HG03439 (cell line): ENCODE measurements around the gene CAMKMT.

Source experiments
- ATAC-seq: cut with Tn5 transposase; IDR thresholded peaks from one replicate; pipeline ENCODE4 v1.9.1; 2021; ENCODE audit warnings: mild to moderate bottlenecking, moderate library complexity; ENCODE audit not compliant: unreplicated experiment

The CAMKMT gene

DNA sequence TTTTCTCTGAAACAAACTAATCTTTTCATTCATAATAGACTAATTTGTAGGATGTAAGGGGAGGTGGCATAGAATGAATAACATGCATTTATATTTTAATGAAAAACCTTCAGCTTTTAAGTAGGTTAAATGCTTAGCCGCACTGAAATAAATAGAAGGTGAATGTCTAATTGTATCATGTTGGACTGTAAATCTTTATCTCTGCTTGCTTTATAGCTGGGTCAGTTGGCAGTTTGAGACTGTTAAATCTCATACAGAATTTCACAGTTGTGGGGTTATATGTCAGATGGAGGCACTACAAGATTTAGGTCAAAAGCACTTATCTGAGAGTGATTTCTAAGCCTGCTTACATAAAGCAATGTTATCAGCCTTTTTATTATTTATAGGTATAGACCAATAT is 405.0 kb downstream of the CAMKMT start:
- no peak for ATAC-seq

DNA sequence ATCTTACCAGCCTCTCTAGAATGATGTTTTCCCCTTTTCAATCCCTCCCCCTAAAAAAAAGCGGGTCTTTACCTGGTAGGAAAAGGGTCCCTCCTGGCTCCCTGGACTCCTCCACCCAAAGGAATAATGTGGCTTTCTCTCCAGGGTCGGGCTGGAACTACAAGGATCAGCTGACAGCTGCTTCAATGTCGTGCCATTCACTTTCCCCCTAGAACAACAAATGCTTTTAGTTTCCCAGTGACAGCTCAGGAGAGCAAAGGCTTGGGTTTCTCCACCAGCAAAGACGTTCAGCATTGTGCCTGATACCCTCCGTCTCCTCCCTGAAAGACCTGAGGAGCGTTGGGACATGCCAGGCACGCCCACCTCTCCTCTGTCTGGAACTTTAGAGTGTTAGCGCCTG is 405.9 kb downstream of the CAMKMT start:
- ATAC-seq = no peak

DNA sequence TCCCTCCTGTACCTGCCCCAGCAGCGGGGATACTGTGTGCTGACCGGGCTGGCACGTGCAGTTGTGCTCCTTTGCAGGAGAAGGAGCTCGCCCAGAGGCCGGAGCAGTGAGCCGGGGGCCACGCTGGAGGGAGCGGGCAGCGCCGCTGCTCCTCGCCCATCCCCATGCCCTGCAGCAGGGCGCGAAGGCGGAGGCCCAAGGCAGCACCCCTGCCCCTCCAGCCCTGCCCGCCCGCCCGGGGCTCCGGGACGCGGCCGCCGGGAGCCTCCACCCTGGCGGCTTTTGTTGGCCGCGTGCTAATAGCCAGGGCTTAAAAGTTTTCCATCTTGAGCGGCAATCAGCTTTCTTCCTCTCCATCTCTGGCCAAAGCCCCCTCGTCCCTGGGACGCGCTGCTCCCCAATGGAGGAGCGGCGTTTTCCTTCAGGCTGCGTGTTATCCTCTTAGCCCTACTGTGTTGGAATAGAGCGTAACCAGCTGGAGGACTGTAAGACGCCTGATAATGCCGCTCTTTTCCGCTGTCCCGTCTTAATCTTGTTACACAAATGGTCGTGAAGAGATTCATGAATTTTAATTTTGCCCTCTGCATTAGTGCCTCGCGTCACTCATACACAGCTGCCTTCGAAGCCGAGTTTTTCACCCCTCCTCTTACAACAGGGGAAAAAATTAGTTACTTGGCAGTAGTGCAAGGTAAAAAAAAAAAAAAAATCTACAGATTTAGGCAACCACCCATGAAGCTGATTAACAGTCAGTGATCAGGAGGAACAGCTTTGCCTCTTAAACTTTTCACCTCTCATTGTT is 406.9 kb downstream of the CAMKMT start:
- ATAC-seq = no peak

DNA sequence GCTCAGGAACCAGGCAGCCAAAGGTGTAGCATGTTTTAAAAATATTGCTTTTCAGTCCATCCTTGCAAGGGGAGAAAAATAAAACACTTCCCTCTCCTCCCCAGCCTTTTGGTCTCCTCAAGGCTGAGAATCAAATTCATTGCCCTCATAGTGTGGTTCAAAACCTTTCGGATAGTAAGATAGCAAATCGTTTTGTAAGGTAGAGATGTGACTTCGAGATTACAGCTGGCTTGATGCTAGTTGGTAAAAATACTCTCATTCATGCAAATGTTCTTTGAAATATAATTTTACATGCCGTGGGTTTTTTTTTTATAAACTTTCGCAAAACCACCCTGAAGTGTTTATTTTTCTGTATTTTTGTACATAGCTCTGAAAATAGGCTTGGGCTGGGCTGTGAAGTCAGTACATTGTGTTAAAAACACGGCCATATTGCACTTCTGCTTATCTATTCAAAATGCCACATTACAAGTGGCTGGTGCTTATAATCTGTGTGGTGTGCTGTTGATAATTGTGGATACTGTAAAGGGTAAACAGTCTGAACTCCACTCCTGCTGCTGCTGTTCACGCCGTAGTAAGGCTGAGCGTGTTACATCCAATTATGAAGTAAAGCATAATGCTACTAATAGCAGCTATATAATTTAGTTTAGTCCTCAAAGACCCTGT is 407.7 kb downstream of the CAMKMT start:
- ATAC-seq = no peak

DNA sequence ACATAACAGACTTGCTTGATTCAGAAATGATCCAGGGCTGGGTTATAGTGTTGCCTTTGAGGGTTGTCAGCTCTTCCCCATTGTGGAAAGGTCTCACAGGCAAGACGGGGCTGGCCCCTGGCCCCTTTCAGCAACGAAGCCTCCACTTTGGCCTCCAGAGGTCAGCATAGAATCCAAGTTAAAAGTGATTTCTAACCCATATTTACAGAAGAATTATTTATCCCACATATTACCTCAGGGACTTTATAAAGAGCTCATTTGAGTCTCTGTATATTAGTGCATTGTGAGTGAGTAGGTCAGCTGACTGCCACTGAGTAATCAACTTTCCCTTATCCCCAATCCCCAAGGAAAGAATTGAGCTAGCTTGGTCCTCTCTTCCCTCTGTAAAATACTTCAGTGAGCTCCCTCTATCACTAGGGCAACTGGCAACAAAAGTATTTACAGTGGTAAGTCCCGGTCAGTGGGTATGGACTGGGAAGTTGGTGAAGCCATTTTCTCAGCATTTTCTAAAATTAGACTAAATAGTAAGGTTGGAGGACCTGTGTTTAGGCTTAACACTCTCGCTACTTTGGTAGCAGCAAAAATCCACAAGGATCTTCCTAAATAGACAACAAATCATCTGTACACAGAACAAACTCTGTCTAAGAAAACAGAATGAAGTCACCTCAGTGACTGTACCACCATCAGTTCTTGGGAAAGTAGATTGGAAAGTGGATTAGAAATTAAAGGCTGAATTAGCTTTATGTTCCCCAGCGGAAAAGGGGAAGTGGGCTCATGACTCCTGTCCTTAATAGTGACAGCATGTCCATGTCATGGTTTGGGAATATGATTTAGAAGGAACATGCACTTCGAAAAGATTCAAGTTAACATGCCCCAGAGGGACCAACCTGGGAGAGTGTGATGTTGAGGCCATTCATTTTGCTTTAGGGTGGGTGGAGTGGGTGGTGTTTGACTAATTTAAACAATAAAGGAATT is 408.8 kb downstream of the CAMKMT start:
- no peak for ATAC-seq

DNA sequence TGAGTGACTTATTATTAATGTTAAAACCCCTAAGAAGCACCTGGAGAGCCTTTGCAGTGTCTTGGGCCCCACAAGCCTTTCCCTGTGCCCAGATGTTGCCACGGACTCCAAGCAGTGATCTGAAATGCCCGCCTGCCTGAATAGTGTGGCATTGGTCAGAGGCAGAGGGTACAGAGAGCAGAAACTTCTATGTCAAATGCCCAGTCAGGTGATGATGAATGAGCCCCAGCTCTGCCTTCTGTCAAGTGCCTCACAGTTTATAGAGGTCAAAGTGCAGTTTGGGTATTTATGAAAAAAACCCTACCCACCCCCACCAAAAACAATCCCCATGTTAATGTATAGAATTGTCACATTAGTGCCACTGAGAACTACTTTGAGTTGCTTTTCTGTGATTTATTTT is 409.8 kb downstream of the CAMKMT start:
- no peak for ATAC-seq

DNA sequence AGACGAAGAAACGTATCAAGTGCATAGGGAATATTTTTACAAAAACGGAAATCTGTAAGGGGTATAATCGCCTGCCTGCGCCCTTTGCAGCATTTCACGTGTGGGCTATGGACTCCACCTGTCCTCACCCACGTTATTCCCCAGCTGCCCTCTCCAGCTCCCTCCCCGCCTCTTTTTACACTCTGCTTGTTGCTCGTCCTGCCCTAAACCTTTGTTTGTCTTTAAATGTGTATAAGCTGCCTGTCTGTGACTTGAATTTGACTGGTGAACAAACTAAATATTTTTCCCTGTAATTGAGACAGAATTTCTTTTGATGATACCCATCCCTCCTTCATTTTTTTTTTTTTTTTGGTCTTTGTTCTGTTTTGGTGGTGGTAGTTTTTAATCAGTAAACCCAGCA is 410.4 kb downstream of the CAMKMT start:
- no peak for ATAC-seq

DNA sequence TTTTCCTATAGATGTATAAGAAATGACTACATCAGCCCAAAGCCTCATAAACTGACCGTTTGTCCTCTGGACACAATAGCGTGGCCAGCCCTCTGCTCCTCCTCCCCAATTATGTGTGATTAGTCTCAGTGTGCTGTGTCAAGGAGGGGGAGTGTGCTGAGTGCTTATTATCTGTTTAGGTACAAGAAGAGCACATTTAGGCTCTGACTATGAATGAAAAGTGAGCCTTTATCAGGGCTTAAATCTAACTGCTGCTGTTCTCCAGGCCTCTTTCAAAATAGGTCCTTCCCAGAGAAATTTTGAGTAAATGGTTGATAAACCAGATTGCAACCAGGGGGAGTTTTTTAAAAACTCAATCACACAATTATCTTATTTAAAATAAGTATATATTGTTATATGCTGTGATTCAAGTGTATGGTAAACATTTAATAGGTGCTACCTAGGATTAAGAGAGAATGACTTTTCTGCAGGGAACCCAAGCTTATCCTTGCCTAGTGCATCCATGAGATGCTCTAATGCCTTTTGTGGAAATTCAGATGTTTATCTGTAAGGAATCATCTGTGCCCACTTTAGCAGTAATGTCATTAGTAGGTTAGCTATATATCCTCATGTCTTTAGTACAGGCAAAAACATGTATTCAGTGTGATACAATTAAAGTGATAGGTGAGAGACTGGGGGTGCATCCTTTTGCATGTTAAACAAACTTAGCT is 411.1 kb downstream of the CAMKMT start:
- no peak for ATAC-seq

DNA sequence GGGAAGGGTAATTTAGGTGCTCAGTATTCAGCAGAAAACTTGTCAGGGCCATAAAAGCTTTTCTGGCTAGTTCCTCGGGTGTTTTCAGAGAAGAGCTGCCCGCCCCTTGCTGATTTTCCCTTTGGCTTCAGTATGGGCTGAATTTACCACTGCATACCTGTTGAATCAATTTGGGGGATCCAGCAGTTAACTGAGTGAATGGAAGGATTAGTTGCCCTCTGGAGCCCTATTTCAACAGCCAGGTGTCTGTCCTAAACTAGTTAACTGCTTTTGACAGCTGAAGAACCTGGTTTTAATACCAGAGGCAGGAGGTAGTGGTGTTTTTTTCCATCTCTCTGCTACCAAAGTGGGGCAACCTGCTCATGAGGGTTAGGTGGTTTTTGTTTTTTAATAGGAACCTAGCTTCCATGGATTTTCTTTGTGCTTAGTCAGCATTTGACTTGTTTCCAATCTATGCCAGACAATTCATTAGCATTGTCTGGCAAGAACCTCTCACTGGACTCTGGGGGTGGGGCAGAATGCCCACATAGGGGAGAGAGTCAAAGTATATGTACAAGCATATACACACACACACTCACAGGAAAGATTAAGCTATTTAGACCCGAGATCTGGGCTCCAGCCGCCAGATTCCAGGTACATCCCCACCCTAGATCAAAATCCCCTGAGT is 413.2 kb downstream of the CAMKMT start:
- ATAC-seq = no peak

DNA sequence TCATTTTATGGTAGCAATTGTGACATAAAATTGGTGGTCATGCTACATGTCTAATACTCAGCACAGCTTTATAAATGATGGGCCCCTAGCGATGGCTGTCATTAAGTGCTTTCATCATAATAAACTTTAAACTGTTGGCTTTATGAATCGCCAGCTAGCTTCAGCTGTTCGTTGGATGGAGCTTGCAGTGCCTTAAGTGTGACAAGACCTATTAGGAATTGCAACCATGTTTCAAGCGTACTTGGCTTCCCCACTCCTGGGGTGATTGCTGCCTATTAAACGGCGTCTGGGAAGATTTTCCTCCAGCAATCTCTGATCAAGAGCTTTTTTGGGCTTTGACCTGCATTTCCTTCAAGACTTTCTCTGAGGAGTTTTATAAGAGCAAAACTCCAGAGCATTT is 415.3 kb downstream of the CAMKMT start:
- no peak for ATAC-seq

DNA sequence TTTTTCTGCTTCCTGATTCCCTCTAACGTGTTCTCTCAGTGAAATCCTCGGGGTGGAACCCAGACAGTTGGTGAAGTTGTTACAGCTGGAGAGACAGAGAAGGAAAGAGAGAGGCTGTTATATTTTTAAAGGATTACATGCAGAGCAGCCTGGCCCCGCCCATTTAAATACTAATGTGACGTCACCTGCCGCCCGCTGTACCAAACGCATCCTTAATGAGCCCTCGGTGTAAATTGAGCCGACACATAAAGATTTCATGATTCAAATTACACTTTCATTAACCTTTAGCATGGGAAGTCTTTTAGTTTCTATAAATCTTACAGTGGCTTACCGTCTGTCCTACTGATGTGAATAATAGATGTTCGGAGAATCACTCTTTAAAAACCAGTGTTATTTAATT is 415.8 kb downstream of the CAMKMT start:
- no peak for ATAC-seq

DNA sequence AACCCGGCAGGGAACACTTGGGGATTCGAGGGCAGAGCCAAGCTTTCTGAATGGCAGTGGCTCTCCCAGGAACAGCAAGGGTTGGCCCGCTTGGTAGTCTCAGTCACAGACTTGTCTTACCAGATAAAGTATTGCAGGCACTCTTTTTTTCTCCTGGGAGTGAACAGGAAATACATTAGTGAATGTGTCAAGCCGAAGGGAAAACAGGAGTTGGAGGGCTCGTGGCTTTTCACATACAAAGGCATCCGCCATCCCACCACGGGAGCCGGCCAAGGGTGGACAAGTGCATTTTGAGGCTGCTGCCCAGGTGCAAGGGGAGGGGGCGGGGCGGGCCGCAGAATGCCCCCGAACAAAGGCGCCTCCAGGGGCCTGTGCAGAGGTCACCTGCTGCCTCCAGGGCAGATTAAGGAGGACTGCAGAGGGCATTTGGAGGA is 416.5 kb downstream of the CAMKMT start:
- ATAC-seq = peak; percentile 40

DNA sequence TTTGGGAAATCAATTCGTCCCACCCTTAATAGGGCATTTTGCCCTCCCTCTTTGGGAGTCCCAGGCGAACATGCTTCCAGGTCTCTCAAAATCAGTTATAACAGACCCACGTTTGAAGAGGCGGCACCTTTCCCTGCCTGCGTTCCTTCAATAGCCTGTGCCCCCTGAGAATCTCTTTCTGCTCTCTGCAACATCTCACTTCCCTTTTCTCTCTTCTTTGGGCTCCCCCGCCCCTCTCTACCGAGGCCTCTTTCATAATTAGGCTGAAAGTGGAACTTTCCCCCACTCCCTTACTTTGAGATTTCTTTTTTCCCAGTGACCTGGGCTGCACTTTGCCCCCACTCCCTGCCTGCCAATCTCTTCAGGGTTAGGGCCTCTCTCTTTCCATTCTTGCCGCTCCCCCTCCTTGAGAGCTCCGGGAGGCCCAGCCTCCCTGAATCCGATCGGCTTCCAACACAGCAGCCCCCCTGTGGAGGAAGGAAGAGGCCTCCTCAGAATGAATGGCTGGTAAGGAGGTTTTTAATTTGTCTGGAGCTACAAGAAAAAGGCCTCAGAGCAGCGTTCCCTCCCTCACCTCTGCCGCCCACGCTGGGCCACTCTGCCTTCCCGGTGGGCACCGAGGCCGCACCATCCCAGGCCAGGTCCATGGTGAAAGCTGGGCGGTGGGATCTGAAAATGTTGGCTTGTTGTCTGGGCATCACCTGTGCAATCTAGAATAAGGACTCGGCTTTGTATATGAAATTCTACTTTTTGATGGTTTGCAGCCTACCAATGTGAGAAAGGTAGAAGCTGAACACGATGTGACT is 417.1 kb downstream of the CAMKMT start:
- peak; percentile 95 for ATAC-seq

DNA sequence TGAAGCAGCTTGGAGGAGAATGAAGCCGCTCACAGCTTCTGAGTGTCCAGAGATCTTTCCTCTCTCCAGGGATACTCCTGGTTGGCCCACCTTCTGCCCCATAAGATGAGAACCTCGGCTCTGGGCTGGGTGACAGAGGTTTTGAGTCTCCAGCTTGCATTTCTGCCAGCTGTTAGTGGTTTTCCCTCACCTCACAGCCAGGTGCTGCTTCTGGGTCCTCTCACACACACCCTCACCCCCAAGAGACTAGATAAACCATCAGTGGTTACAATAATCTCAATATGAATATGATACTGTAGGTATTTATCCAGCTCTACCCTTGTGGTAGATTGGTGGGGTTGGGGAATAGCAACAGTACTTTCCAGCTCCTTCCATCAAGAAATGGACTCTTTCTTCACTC is 418.0 kb downstream of the CAMKMT start:
- ATAC-seq = no peak

DNA sequence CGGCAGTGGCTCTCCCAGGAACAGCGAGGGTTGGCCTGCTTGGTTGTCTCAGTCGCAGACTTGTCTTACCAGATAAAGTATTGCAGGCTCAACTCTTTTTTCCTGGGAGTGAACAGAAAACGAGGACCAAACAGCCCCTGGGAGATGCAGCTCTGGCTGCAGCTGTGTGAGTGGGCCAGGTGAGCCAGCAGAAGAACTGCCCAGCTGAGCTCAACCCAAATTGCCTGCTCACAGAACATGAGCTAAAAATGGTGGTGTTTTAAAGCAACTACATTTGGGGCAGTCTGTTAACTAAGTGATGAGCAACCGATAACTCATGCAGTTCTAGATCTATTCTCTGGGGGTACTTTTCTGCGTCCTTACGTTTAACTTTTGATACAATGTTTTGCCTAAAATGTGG is 418.7 kb downstream of the CAMKMT start:
- no peak for ATAC-seq

DNA sequence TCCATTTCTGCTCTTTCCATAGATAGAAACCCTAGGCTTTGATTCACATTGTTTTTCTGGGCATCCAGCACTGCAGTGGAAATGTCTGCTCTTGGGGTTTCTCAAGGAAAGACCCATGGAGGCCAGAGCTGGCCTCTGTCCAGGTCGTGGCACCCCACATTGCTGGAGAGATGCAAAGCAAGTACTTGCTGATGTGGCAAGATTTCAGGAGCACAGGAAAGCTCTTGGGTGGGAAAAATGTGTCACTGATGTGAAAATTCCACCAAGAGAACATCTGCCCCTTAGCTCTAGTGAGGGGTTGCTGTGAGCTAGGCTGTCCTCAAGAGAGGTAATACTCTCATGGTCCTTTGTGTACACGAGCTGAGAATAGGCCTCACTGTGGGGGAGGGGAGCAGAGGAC is 423.7 kb downstream of the CAMKMT start:
- ATAC-seq = no peak

DNA sequence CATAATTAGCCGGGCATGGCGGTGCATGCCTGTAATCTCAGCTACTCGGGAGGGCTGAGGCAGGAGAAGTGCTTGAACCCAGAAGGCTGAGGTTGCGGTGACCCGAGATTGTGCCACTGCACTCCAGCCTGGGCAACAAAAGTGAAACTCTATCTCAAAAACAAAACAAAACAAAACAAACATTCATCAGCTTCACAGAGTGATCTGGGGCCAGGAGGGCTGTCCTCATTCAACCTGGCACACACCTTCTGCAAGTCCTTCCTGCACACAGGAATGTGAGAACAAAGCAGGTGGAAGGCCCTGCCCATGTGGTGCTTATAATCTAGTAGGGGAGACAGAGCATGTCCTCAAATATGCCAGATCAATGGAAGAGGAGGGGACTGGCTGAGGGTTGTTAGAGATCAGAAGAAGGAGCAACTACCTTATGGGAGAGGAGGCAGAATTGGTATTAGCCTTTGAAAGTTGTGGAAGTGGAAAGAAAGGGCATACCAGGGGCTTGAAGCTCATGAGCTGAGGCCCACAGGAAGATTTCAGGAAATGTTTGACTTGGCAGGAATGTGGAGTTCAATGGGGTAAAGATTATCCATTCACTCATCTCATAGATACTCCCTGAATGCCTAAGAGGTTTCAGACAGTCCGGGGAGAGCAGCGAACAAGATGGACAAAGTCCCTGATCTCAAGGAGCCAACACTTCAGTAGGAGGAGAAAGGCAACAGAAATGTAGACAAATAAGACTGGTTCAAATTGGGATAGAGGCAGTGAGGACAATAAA is 424.5 kb downstream of the CAMKMT start:
- no peak for ATAC-seq

DNA sequence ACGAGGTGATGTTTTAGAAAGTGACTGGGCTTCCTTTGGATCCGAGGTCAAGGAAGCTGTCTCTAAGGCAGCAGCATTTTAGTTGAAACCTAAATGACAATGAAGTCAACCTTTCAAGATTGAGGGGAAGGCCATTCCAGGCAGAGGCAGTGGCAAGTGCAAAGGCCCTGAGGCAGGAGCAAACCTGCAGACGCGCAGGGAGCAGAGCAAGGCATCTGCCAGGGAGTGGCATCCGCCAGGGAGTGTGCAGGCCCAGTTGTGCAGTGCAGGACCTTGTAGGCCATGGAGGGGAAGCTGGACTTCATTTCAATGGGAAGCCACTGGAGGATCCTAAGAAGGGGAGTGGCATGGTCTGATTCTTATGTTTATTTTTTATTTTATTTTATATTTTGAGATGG is 425.1 kb downstream of the CAMKMT start:
- no peak for ATAC-seq

DNA sequence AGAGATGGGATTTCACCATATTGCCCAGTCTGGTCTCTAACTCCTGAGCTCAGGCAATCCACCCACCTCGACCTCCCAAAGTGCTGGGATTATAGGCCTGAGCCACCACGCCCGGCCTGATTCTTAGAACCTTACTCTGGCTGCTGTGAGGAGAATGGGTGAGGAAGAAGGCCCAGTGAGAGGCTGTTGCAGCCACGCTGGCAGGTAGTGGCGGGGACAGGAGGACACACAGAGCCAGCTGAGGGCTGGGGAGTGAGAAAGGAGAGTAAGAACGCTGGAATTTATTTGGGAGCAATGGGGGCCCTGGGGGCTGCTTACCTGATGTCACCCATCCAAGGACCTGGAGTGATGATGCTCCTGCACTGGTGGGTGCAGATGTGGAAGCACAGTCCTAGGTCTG is 425.9 kb downstream of the CAMKMT start:
- ATAC-seq = no peak
